ENCODE measurements around the gene CT45A6.
"Not testable (repeated sequence)": the region's sequence is repeated elsewhere in the genome, so short reads cannot be mapped to it uniquely, and the experiment has no call there.

CT45A6 gene, protein sequence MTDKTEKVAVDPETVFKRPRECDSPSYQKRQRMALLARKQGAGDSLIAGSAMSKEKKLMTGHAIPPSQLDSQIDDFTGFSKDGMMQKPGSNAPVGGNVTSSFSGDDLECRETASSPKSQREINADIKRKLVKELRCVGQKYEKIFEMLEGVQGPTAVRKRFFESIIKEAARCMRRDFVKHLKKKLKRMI

DNA sequence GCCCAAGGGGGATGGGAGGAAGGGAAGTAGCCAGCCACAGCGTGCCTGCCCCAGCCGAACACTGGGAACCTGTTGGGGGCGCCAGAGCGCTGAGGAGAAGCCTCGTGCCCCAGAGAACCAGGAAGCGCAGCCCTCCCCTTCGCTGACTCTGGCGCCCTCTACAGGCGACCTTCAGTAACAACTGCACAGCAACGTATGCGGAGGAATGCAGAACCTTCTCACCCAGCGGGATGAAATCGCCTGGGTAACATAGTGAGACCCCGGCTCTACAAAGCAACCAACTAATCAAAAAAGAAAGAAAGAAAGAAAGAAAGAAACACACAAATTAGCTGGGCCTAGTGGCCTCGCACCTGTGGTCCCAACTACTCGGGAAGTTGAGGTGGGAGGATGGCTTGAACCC lies at the start of gene CT45A6:
TSS of gene CT45A6 (minus strand) at position 101 of the 400 bp plus-strand sequence. CDS start 3,794 bp downstream, outside the sequence.
- not testable (repeated sequence) for DNase-seq

DNA sequence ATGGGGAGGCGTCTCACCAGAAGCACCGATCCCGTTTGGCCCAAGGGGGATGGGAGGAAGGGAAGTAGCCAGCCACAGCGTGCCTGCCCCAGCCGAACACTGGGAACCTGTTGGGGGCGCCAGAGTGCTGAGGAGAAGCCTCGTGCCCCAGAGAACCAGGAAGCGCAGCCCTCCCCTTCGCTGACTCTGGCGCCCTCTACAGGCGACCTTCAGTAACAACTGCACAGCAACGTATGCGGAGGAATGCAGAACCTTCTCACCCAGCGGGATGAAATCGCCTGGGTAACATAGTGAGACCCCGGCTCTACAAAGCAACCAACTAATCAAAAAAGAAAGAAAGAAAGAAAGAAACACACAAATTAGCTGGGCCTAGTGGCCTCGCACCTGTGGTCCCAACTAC lies 34.6 kb upstream of the CT45A6 start, which contains the start of gene CT45A7:
TSS of gene CT45A7 (minus strand) at position 101 of the 400 bp plus-strand sequence. CDS start 3,747 bp downstream, outside the sequence.
- DNase-seq, result not testable (repeated sequence)

DNA sequence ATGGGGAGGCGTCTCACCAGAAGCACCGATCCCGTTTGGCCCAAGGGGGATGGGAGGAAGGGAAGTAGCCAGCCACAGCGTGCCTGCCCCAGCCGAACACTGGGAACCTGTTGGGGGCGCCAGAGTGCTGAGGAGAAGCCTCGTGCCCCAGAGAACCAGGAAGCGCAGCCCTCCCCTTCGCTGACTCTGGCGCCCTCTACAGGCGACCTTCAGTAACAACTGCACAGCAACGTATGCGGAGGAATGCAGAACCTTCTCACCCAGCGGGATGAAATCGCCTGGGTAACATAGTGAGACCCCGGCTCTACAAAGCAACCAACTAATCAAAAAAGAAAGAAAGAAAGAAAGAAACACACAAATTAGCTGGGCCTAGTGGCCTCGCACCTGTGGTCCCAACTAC lies 17.3 kb upstream of the CT45A6 start, which contains the start of gene CT45A2:
TSS of gene CT45A2 (minus strand) at position 101 of the 400 bp plus-strand sequence. CDS start 3,747 bp downstream, outside the sequence.
- not testable (repeated sequence) for DNase-seq

DNA sequence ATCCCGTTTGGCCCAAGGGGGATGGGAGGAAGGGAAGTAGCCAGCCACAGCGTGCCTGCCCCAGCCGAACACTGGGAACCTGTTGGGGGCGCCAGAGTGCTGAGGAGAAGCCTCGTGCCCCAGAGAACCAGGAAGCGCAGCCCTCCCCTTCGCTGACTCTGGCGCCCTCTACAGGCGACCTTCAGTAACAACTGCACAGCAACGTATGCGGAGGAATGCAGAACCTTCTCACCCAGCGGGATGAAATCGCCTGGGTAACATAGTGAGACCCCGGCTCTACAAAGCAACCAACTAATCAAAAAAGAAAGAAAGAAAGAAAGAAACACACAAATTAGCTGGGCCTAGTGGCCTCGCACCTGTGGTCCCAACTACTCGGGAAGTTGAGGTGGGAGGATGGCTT lies 17.2 kb downstream of the CT45A6 start, which contains the start of gene CT45A5:
TSS of gene CT45A5 (minus strand) at position 101 of the 400 bp plus-strand sequence. CDS start 3,774 bp downstream, outside the sequence.
- DNase-seq, result not testable (repeated sequence)

DNA sequence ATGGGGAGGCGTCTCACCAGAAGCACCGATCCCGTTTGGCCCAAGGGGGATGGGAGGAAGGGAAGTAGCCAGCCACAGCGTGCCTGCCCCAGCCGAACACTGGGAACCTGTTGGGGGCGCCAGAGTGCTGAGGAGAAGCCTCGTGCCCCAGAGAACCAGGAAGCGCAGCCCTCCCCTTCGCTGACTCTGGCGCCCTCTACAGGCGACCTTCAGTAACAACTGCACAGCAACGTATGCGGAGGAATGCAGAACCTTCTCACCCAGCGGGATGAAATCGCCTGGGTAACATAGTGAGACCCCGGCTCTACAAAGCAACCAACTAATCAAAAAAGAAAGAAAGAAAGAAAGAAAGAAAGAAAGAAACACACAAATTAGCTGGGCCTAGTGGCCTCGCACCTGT lies 34.5 kb downstream of the CT45A6 start, which contains the start of gene CT45A3:
TSS of gene CT45A3 (minus strand) at position 101 of the 400 bp plus-strand sequence. CDS start 3,747 bp downstream, outside the sequence.
- DNase-seq, result not testable (repeated sequence)

DNA sequence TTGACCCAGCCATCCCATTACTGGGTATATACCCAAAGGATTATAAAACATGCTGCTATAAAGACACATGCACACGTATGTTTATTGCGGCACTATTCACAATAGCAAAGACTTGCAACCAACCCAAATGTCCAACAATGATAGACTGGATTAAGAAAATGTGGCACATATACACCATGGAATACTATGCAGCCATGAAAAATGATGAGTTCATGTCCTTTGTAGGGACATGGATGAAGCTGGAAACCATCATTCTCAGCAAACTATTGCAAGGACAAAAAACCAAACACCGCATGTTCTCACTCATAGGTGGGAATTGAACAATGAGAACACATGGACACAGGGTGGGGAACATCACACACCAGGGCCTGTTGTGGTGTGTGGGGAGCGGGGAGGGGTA lies 57.8 kb downstream of the CT45A6 start:
- not testable (repeated sequence) for DNase-seq

All from NCI-H524 (cell line).